Measurements from ENCODE around the gene WDR64.
"Not testable (repeated sequence)": the region's sequence is repeated elsewhere in the genome, so short reads cannot be mapped to it uniquely, and the experiment has no call there.

The WDR64 gene

GRCh38 chr1:241660424-241660972, 8.4 kb downstream of the WDR64 start:
- DNase-seq, result no peak

GRCh38 chr1:241666419-241666818, 14.3 kb downstream of the WDR64 start:
- no peak for DNase-seq

- no peak for DNase-seq
These were observed 20.2 kb downstream of the WDR64 start for GRCh38 chr1:241672301-241672700.

- no peak for DNase-seq
These were observed 22.8 kb downstream of the WDR64 start for GRCh38 chr1:241674805-241675384.

- peak in 1 of 2 experiments; percentile 58 for DNase-seq
These were observed 23.9 kb downstream of the WDR64 start for GRCh38 chr1:241675983-241676382.

- peak in 1 of 2 experiments; percentile 21 for DNase-seq
These were observed 25.1 kb downstream of the WDR64 start for GRCh38 chr1:241677201-241677600.

- DNase-seq, result no peak
These were observed 26.5 kb downstream of the WDR64 start for GRCh38 chr1:241678536-241678935.

- no peak for DNase-seq
These were observed 27.3 kb downstream of the WDR64 start for GRCh38 chr1:241679404-241679803.

GRCh38 chr1:241679961-241680360, 27.9 kb downstream of the WDR64 start:
- DNase-seq, result no peak

- DNase-seq, result not testable (repeated sequence)
These were observed 29.9 kb downstream of the WDR64 start for GRCh38 chr1:241681861-241682448.

- DNase-seq, result no peak
These were observed 30.8 kb downstream of the WDR64 start for GRCh38 chr1:241682921-241683320.

GRCh38 chr1:241684108-241684507, 32.0 kb downstream of the WDR64 start:
- no peak for DNase-seq

GRCh38 chr1:241688940-241689368, 36.9 kb downstream of the WDR64 start:
- no peak for DNase-seq

GRCh38 chr1:241695246-241696171, 43.4 kb downstream of the WDR64 start:
- no peak for DNase-seq

GRCh38 chr1:241696172-241696814, 44.2 kb downstream of the WDR64 start:
- no peak for DNase-seq

- DNase-seq, result no peak
These were observed 44.9 kb downstream of the WDR64 start for GRCh38 chr1:241696815-241697639.

GRCh38 chr1:241697640-241698018, 45.5 kb downstream of the WDR64 start:
- no peak for DNase-seq

GRCh38 chr1:241698177-241698576, 46.1 kb downstream of the WDR64 start:
- no peak for DNase-seq

GRCh38 chr1:241701483-241702295, 49.6 kb downstream of the WDR64 start:
- DNase-seq, result no peak

GRCh38 chr1:241702442-241703373, 50.6 kb downstream of the WDR64 start:
- DNase-seq, result no peak

Data from stimulated activated CD4-positive, alpha-beta T cell treated with anti-CD3 and anti-CD28 coated beads, Interleukin-4, amount 100 ng/mL, for 4 hours (primary cell).